Urothelium cell line (cell line): ENCODE measurements around the gene ZSWIM3.

Experiments
- DNase-seq: peaks from one replicate; pipeline ENCODE4 v3.0.0; 2011; ENCODE audit warnings: low spot score, mixed read lengths
- FAIRE-seq: peaks from 2 replicates; lab custom pipeline; 2011; peaks lifted over from hg19 to GRCh38; lab: Jason Lieb, UNC

Gene ZSWIM3

GRCh38 chr20:45832619-45833018 lies 24.8 kb upstream of the ZSWIM3 start:
- DNase-seq (no peak), FAIRE-seq (no peak)

- FAIRE-seq (no peak), DNase-seq (peak; percentile 94)
These were observed 24.2 kb upstream of the ZSWIM3 start, which contains the start of gene SNX21 for GRCh38 chr20:45833030-45833882. TSS of gene SNX21 (plus strand) at chr20:45833799. CDS start at chr20:45833920, 121 bp downstream.

- DNase-seq: peak; percentile 92
- FAIRE-seq: no peak
These were observed 23.3 kb upstream of the ZSWIM3 start for GRCh38 chr20:45833883-45834796.

GRCh38 chr20:45834797-45835161 lies 22.6 kb upstream of the ZSWIM3 start:
- DNase-seq: no peak
- FAIRE-seq: no peak

GRCh38 chr20:45835329-45835765 lies 22.1 kb upstream of the ZSWIM3 start:
- DNase-seq (no peak), FAIRE-seq (no peak)

GRCh38 chr20:45835825-45836224 lies 21.6 kb upstream of the ZSWIM3 start:
- peak; percentile 57 for DNase-seq
- no peak for FAIRE-seq

GRCh38 chr20:45836841-45837240 lies 20.6 kb upstream of the ZSWIM3 start:
- FAIRE-seq (no peak), DNase-seq (no peak)

- DNase-seq (no peak), FAIRE-seq (no peak)
These were observed 16.7 kb upstream of the ZSWIM3 start for GRCh38 chr20:45840700-45841198.

GRCh38 chr20:45841407-45842129 lies 15.8 kb upstream of the ZSWIM3 start:
- no peak for DNase-seq
- FAIRE-seq: no peak

- FAIRE-seq: no peak
- DNase-seq: no peak
These were observed 15.1 kb upstream of the ZSWIM3 start for GRCh38 chr20:45842169-45842812.

GRCh38 chr20:45843506-45843905 lies 13.9 kb upstream of the ZSWIM3 start:
- FAIRE-seq (no peak), DNase-seq (no peak)

GRCh38 chr20:45845452-45845851 lies 12.0 kb upstream of the ZSWIM3 start:
- no peak for FAIRE-seq
- DNase-seq: no peak

GRCh38 chr20:45848421-45848820 lies 9.0 kb upstream of the ZSWIM3 start:
- DNase-seq (no peak), FAIRE-seq (no peak)

- no peak for DNase-seq
These were observed 8.3 kb upstream of the ZSWIM3 start for GRCh38 chr20:45848969-45849582.

GRCh38 chr20:45850238-45850637 lies 7.2 kb upstream of the ZSWIM3 start:
- FAIRE-seq: no peak
- no peak for DNase-seq

More at GRCh38 chr20:45848969-45849582, 8.3 kb upstream of the ZSWIM3 start:
- no peak for FAIRE-seq

- DNase-seq (no peak), FAIRE-seq (no peak)
These were observed 6.5 kb upstream of the ZSWIM3 start for GRCh38 chr20:45850926-45851325.

- no peak for FAIRE-seq
- no peak for DNase-seq
These were observed 5.9 kb upstream of the ZSWIM3 start for GRCh38 chr20:45851501-45851900.

- FAIRE-seq (no peak), DNase-seq (no peak)
These were observed 5.1 kb upstream of the ZSWIM3 start for GRCh38 chr20:45852326-45852725.

GRCh38 chr20:45853484-45853883 lies 3.9 kb upstream of the ZSWIM3 start:
- DNase-seq (no peak), FAIRE-seq (no peak)

- peak; percentile 32 for DNase-seq
- FAIRE-seq: no peak
These were observed 435 bp downstream of the ZSWIM3 start for GRCh38 chr20:45857882-45858216.
